K562 (cell line): ENCODE data around the gene TMEM184B. TPM values are rescaled to one million over a fixed set of nuclear protein-coding genes. Genes with fewer than 3 reads are reported as not detected.

Experiments
- CBX3 ChIP-seq, 2 experiments: IDR thresholded peaks; 1 replicate in 1 of 2; 2 replicates in 1 of 2; pipeline ENCODE4 v1.6.1; 2012; ENCODE audit warnings: inconsistent platforms in 2 of 2, low read length in 2 of 2, borderline replicate concordance in 1 of 2, control low read depth in 1 of 2
- CBX8 ChIP-seq: fragments of 200-600 bp; sonication (generic); IDR thresholded peaks from 2 replicates; pipeline ENCODE4 v1.6.1; 2012; ENCODE audit warnings: borderline replicate concordance, mixed run types, low read depth, mild to moderate bottlenecking, moderate library complexity, mixed read lengths, low read length, control low read depth, inconsistent platforms; ENCODE audit not compliant: poor library complexity, severe bottlenecking; ENCODE audit errors: extremely low read depth
- E2F6 ChIP-seq, 2 experiments: IDR thresholded peaks; 2 replicates each; pipeline ENCODE4 v1.6.1; 2011; ENCODE audit warnings: borderline replicate concordance in 1 of 2, control low read depth in 1 of 2, low read depth in 1 of 2, low read length in 1 of 2, mild to moderate bottlenecking in 1 of 2, mixed read lengths in 1 of 2, moderate library complexity in 1 of 2; ENCODE audit not compliant: insufficient read depth in 1 of 2, insufficient read length in 1 of 2, poor library complexity in 1 of 2, severe bottlenecking in 1 of 2; ENCODE audit errors: extremely low read depth in 1 of 2
- FOXJ2 ChIP-seq: fragments of 200-800 bp; sonication (Bioruptor generic); IDR thresholded peaks from 2 replicates; pipeline ENCODE4 v1.6.1; 2016; ENCODE audit warnings: missing genetic modification characterization, missing compliant biosample characterization
- HDAC1 ChIP-seq, 2 experiments: fragments of 450-650 bp; IDR thresholded peaks; 2 replicates each; pipeline ENCODE4 v1.6.1; 2016 to 2017; ENCODE audit warnings: inconsistent platforms in 1 of 2, mild to moderate bottlenecking in 1 of 2, moderate library complexity in 1 of 2
- MXD1 ChIP-seq: fragments of 250-450 bp; sonication (Bioruptor Pico); IDR thresholded peaks from 2 replicates; pipeline ENCODE4 v1.8.0; 2021; ENCODE audit warnings: borderline replicate concordance, mild to moderate bottlenecking, moderate library complexity; ENCODE audit not compliant: poor library complexity, severe bottlenecking
- NFXL1 ChIP-seq: fragments of 450-650 bp; formaldehyde crosslinking; IDR thresholded peaks from 2 replicates; pipeline ENCODE4 v1.4.0; 2021; ENCODE audit warnings: mild to moderate bottlenecking
- PHTF2 ChIP-seq: fragments of 250-450 bp; sonication (Bioruptor Pico); IDR thresholded peaks from 2 replicates; pipeline ENCODE4 v1.5.0; 2021; ENCODE audit warnings: mild to moderate bottlenecking
- SAFB ChIP-seq: fragments of 200-400 bp; formaldehyde crosslinking; IDR thresholded peaks from 2 replicates; pipeline ENCODE4 v1.6.1; 2017; ENCODE audit warnings: low read depth, low read length, borderline replicate concordance
- TAF9B ChIP-seq: fragments of 450-650 bp; IDR thresholded peaks from 2 replicates; pipeline ENCODE4 v1.6.1; 2018; ENCODE audit warnings: mild to moderate bottlenecking; ENCODE audit not compliant: partially characterized antibody
- ZBTB1 ChIP-seq: sonication (generic); formaldehyde crosslinking; IDR thresholded peaks from 2 replicates; pipeline ENCODE4 v1.8.1; 2023; ENCODE audit warnings: missing genetic modification reagents, low read depth, mild to moderate bottlenecking, borderline replicate concordance
- ZKSCAN8 ChIP-seq: fragments of 200-800 bp; sonication (Bioruptor generic); IDR thresholded peaks from 2 replicates; pipeline ENCODE4 v1.6.1; 2016; ENCODE audit warnings: missing genetic modification characterization, missing compliant biosample characterization
- ZNF449 ChIP-seq: fragments of 250-450 bp; sonication (Bioruptor Pico); IDR thresholded peaks from 2 replicates; pipeline ENCODE4 v1.8.0; 2022; ENCODE audit warnings: moderate library complexity, mild to moderate bottlenecking, inconsistent platforms
- polyA plus RNA-seq, 8 experiments: library from polyadenylated mRNA; depleted of rRNA in 4 of 8; stranded (reverse) in 5 of 8; unstranded in 3 of 8; fragments of >200 nt; fragmentation: Nextera tagmentation in 2 of 8; fragmentation: Illumina TruSeq in 1 of 8; extraction: Ambion mirVana in 2 of 8; extraction: Trizol in 1 of 8; gene quantifications; 2 replicates each; pipeline versions ENCODE4 v1.2.1 to v1.2.3, GENCODE V29; 2011 to 2014; ENCODE audit warnings: inconsistent platforms in 1 of 8, missing spikeins in 1 of 8
- total RNA-seq, 7 experiments: library from RNA; depleted of rRNA in 6 of 7; stranded (reverse); fragments of >200 nt in 6 of 7; fragmentation: Illumina TruSeq in 2 of 7; extraction: Trizol in 2 of 7; gene quantifications; 2 replicates each; pipeline versions ENCODE4 v1.2.1 to v1.2.3, GENCODE V29; 2011 to 2021; ENCODE audit warnings: low replicate concordance in 1 of 7
- TF ChIP-seq, protein P1 (sequence below): sonication (generic); formaldehyde crosslinking; IDR thresholded peaks from 2 replicates; pipeline ENCODE4 v1.9.0; 2022; ENCODE audit warnings: mild to moderate bottlenecking, missing genetic modification reagents
- TF ChIP-seq, protein P2 (sequence below): sonication (generic); formaldehyde crosslinking; IDR thresholded peaks from 2 replicates; pipeline ENCODE4 v1.8.1; 2023; ENCODE audit warnings: missing genetic modification reagents, mild to moderate bottlenecking, borderline replicate concordance

The TMEM184B gene
- total and polyA plus RNA-seq, 9 of the 15 experiments (the other 6 are each of a cell fraction or from before 2014, with no cell fraction given): 0.31 to 25.1 (median 6.2) TPM

DNA sequence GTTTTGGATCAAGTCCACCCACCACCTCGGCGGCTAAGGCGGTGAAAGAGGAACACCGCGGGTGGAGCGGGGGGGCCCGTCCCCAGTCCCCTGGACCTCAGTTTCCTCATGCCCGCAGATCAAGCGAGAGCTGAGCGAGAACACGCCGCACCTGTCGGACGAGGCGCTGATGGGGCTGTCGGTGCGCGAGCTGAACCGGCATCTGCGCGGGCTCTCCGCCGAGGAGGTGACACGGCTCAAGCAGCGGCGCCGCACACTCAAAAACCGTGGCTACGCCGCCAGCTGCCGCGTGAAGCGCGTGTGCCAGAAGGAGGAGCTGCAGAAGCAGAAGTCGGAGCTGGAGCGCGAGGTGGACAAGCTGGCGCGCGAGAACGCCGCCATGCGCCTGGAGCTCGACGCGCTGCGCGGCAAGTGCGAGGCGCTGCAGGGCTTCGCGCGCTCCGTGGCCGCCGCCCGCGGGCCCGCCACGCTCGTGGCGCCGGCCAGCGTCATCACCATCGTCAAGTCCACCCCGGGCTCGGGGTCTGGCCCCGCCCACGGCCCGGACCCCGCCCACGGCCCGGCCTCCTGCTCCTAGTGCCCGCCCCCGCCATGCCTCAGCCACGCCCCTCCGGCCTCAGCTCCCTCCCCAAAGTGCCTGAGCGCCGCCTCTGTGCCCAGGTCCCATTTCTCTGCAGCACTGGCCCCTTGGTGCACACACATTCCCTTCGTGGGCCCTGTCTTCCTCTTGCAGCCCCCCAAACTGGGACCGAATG is 58.3 kb downstream of the TMEM184B start (continued):
- no peak for TF ChIP-seq NFXL1
- TF ChIP-seq TAF9B: no peak
- TF ChIP-seq E2F6 (IDR thresholded peaks at IDR 0.05; ENCODE audit: borderline replicate concordance in 1 of 2, extremely low read depth in 1 of 2, insufficient read depth in 1 of 2, insufficient read length in 1 of 2, low read depth in 1 of 2, low read length in 1 of 2, poor library complexity in 1 of 2, severe bottlenecking in 1 of 2): peak; percentile 99
- TF ChIP-seq SAFB: peak; percentile 87
- TF ChIP-seq FOXJ2 (tag): no peak
- no peak for TF ChIP-seq CBX8
- TF ChIP-seq MXD1 (CRISPR knock-in tag): no peak
- no peak for TF ChIP-seq PHTF2 (CRISPR knock-in tag)
- TF ChIP-seq, protein P1, sequence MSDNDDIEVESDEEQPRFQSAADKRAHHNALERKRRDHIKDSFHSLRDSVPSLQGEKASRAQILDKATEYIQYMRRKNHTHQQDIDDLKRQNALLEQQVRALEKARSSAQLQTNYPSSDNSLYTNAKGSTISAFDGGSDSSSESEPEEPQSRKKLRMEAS (CRISPR knock-in tag): peak; percentile 93
- no peak for TF ChIP-seq ZNF449 (CRISPR knock-in tag)
- 0 out of 3 replicates have a peak, but pooled peaks of 1 of the 2 experiments have one; percentile 38 for TF ChIP-seq CBX3 (IDR thresholded peaks at IDR 0.05; ENCODE audit: borderline replicate concordance in 1 of 2, low read length in 2 of 2)
- TF ChIP-seq ZBTB1 (CRISPR knock-in tag): no peak
- 0 out of 4 replicates have a peak, but pooled peaks of 1 of the 2 experiments have one; percentile 39 for TF ChIP-seq HDAC1 (IDR thresholded peaks at IDR 0.05)
- TF ChIP-seq, protein P2, sequence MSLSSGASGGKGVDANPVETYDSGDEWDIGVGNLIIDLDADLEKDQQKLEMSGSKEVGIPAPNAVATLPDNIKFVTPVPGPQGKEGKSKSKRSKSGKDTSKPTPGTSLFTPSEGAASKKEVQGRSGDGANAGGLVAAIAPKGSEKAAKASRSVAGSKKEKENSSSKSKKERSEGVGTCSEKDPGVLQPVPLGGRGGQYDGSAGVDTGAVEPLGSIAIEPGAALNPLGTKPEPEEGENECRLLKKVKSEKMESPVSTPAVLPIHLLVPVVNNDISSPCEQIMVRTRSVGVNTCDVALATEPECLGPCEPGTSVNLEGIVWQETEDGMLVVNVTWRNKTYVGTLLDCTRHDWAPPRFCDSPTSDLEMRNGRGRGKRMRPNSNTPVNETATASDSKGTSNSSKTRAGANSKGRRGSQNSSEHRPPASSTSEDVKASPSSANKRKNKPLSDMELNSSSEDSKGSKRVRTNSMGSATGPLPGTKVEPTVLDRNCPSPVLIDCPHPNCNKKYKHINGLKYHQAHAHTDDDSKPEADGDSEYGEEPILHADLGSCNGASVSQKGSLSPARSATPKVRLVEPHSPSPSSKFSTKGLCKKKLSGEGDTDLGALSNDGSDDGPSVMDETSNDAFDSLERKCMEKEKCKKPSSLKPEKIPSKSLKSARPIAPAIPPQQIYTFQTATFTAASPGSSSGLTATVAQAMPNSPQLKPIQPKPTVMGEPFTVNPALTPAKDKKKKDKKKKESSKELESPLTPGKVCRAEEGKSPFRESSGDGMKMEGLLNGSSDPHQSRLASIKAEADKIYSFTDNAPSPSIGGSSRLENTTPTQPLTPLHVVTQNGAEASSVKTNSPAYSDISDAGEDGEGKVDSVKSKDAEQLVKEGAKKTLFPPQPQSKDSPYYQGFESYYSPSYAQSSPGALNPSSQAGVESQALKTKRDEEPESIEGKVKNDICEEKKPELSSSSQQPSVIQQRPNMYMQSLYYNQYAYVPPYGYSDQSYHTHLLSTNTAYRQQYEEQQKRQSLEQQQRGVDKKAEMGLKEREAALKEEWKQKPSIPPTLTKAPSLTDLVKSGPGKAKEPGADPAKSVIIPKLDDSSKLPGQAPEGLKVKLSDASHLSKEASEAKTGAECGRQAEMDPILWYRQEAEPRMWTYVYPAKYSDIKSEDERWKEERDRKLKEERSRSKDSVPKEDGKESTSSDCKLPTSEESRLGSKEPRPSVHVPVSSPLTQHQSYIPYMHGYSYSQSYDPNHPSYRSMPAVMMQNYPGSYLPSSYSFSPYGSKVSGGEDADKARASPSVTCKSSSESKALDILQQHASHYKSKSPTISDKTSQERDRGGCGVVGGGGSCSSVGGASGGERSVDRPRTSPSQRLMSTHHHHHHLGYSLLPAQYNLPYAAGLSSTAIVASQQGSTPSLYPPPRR: 0 out of 2 replicates have a peak, but pooled peaks have one; percentile 47
- no peak for TF ChIP-seq ZKSCAN8 (CRISPR knock-in tag)
